ENCODE results near the gene ZCCHC17. TPM values are rescaled to one million over a fixed set of nuclear protein-coding genes. Genes with fewer than 3 reads are reported as not detected.

ZCCHC17 gene
- total and polyA plus RNA-seq, 2 experiments from 2014 or later: 25.9 to 44.3 TPM

- 75% methylated on average over 3 of the region's 3 CpGs for WGBS (ENCODE audit: low lambda C conversion rate, missing lambda C conversion rate)
- Histone ChIP-seq H3K4me1 (ENCODE audit: insufficient read depth) (no peaks in the 10 kb centered on the region), H3K27me3 (no peaks in the 10 kb centered on the region), H3K36me3 (replicated peaks; ENCODE audit: insufficient read depth, low read depth) (no peaks in the 10 kb centered on the region), H3K79me2 (no peaks in the 10 kb centered on the region), H2AFZ (no peak overlapping the region), H3K4me3 (no peak overlapping the region), H3K27ac (no peak overlapping the region), H4K20me1 (ENCODE audit: insufficient read depth, poor library complexity, severe bottlenecking) (no peaks in the 10 kb centered on the region), H3K9me3 (ENCODE audit: low read depth) (no peaks in the 10 kb centered on the region), H3K4me2 (no peak overlapping the region), H3K9me2 (replicated peaks; ENCODE audit: insufficient read depth) (no peaks in the 10 kb centered on the region)
- DNase-seq (ENCODE audit: low spot score): no peak
- no peak for TF ChIP-seq CTCF (IDR thresholded peaks at IDR 0.05; ENCODE audit: poor library complexity)
- no peak for TF ChIP-seq EZH2 (IDR thresholded peaks at IDR 0.05; ENCODE audit: borderline replicate concordance)
- TF ChIP-seq EZH2phosphoT487 (IDR thresholded peaks at IDR 0.05; ENCODE audit: low read depth, severe bottlenecking, unreplicated experiment): no peak
Observed at GRCh38 chr1:31400393-31400792, 103.6 kb downstream of the ZCCHC17 start.

GRCh38 chr1:31401241-31401640 lies 104.4 kb downstream of the ZCCHC17 start:
- Histone ChIP-seq H3K36me3 (replicated peaks; ENCODE audit: insufficient read depth, low read depth) (no peaks in the 10 kb centered on the region), H3K9me2 (replicated peaks; ENCODE audit: insufficient read depth) (no peaks in the 10 kb centered on the region), H2AFZ (no peak overlapping the region), H3K4me1 (ENCODE audit: insufficient read depth) (no peaks in the 10 kb centered on the region), H3K27ac (no peak overlapping the region), H3K79me2 (no peaks in the 10 kb centered on the region), H3K27me3 (no peaks in the 10 kb centered on the region), H3K9me3 (ENCODE audit: low read depth) (no peaks in the 10 kb centered on the region), H4K20me1 (ENCODE audit: insufficient read depth, poor library complexity, severe bottlenecking) (no peaks in the 10 kb centered on the region), H3K4me2 (no peak overlapping the region), H3K4me3 (no peak overlapping the region)
- 55% methylated on average over 2 of the region's 2 CpGs for WGBS (ENCODE audit: low lambda C conversion rate, missing lambda C conversion rate)
- no peak for TF ChIP-seq EZH2phosphoT487 (IDR thresholded peaks at IDR 0.05; ENCODE audit: low read depth, severe bottlenecking, unreplicated experiment)
- no peak for TF ChIP-seq CTCF (IDR thresholded peaks at IDR 0.05; ENCODE audit: poor library complexity)
- DNase-seq (ENCODE audit: low spot score): no peak

GRCh38 chr1:31405578-31406245 lies 108.9 kb downstream of the ZCCHC17 start:
- no peak overlapping the region for H3K4me2 ChIP-seq
- no peak overlapping the region for H2AFZ ChIP-seq
- TF ChIP-seq EZH2 (IDR thresholded peaks at IDR 0.05; ENCODE audit: borderline replicate concordance): no peak
- TF ChIP-seq CTCF (IDR thresholded peaks at IDR 0.05; ENCODE audit: poor library complexity): no peak
- no peak for TF ChIP-seq EZH2phosphoT487 (IDR thresholded peaks at IDR 0.05; ENCODE audit: low read depth, severe bottlenecking, unreplicated experiment)
- H4K20me1 ChIP-seq (ENCODE audit: insufficient read depth, poor library complexity, severe bottlenecking): no peaks in the 10 kb centered on the region
- H3K4me1 ChIP-seq (ENCODE audit: insufficient read depth): no peaks in the 10 kb centered on the region
- no peak overlapping the region for H3K27ac ChIP-seq
- H3K4me3 ChIP-seq: no peak overlapping the region
- DNase-seq (ENCODE audit: low spot score): no peak
- H3K9me2 ChIP-seq (replicated peaks; ENCODE audit: insufficient read depth): no peaks in the 10 kb centered on the region
- H3K27me3 ChIP-seq: no peaks in the 10 kb centered on the region
- WGBS (ENCODE audit: low lambda C conversion rate, missing lambda C conversion rate): 93% methylated on average over 6 of the region's 6 CpGs
- H3K36me3 ChIP-seq (replicated peaks; ENCODE audit: insufficient read depth, low read depth): no peaks in the 10 kb centered on the region
- no peaks in the 10 kb centered on the region for H3K79me2 ChIP-seq
- no peaks in the 10 kb centered on the region for H3K9me3 ChIP-seq (ENCODE audit: low read depth)
